HepG2 (cell line): ENCODE measurements around the gene SHISA9. TPM values are rescaled to one million over a fixed set of nuclear protein-coding genes. Genes with fewer than 3 reads are reported as not detected.

ENCODE experiments used
- CAMTA2 ChIP-seq: sonication (generic); formaldehyde crosslinking; IDR thresholded peaks from 2 replicates; pipeline ENCODE4 v1.4.0; 2020; ENCODE audit warnings: mild to moderate bottlenecking, missing genetic modification reagents, borderline replicate concordance
- IKZF4 ChIP-seq: sonication (generic); formaldehyde crosslinking; IDR thresholded peaks from 2 replicates; pipeline ENCODE4 v1.5.1; 2020; ENCODE audit warnings: borderline replicate concordance, mild to moderate bottlenecking, low read depth, missing genetic modification reagents; ENCODE audit errors: not compliant biosample characterization
- NCOA2 ChIP-seq: sonication (generic); formaldehyde crosslinking; IDR thresholded peaks from 2 replicates; pipeline ENCODE4 v1.8.0; 2022; ENCODE audit warnings: inconsistent platforms
- PHF20 ChIP-seq: sonication (generic); formaldehyde crosslinking; IDR thresholded peaks from 2 replicates; pipeline ENCODE4 v1.5.0; 2020; ENCODE audit warnings: mild to moderate bottlenecking, missing genetic modification reagents
- POLR2G ChIP-seq: fragments of 200-400 bp; formaldehyde crosslinking; IDR thresholded peaks from 2 replicates; pipeline ENCODE4 v1.6.1; 2018; ENCODE audit warnings: mild to moderate bottlenecking, low read depth, low read length, moderate library complexity
- RBFOX2 ChIP-seq: fragments of 200-400 bp; formaldehyde crosslinking; IDR thresholded peaks from 2 replicates; pipeline ENCODE4 v1.6.1; 2017; ENCODE audit warnings: low read depth, mild to moderate bottlenecking, low read length
- SP4 ChIP-seq: sonication (generic); formaldehyde crosslinking; IDR thresholded peaks from 2 replicates; pipeline ENCODE4 v1.8.1; 2023; ENCODE audit warnings: mild to moderate bottlenecking, missing genetic modification reagents
- ZBTB20 ChIP-seq: sonication (generic); formaldehyde crosslinking; IDR thresholded peaks from 2 replicates; pipeline ENCODE4 v1.8.1; 2023; ENCODE audit warnings: missing genetic modification reagents, low read depth, mild to moderate bottlenecking, borderline replicate concordance
- ZFP82 ChIP-seq: sonication (generic); formaldehyde crosslinking; IDR thresholded peaks from 2 replicates; pipeline ENCODE4 v1.5.1; 2020; ENCODE audit warnings: mild to moderate bottlenecking, missing genetic modification reagents, borderline replicate concordance
- ZNF142 ChIP-seq: sonication (generic); formaldehyde crosslinking; IDR thresholded peaks from 2 replicates; pipeline ENCODE4 v1.4.0; 2020; ENCODE audit warnings: missing genetic modification reagents
- ZNF24 ChIP-seq: fragments of 450-650 bp; IDR thresholded peaks from 2 replicates; pipeline ENCODE4 v1.6.1; 2017; ENCODE audit warnings: antibody characterized with exemption, mild to moderate bottlenecking
- ZNF275 ChIP-seq: sonication (generic); formaldehyde crosslinking; IDR thresholded peaks from 2 replicates; pipeline ENCODE4 v1.8.0; 2022; ENCODE audit warnings: missing genetic modification reagents, mild to moderate bottlenecking, inconsistent platforms, borderline replicate concordance
- ZNF280D ChIP-seq: sonication (generic); formaldehyde crosslinking; IDR thresholded peaks from 2 replicates; pipeline ENCODE4 v1.5.1; 2020; ENCODE audit warnings: mild to moderate bottlenecking, missing genetic modification reagents
- ZNF431 ChIP-seq: sonication (generic); formaldehyde crosslinking; IDR thresholded peaks from 2 replicates; pipeline ENCODE4 v1.9.0; 2022; ENCODE audit warnings: missing genetic modification reagents, low read depth, mild to moderate bottlenecking, borderline replicate concordance
- ZNF556 ChIP-seq: sonication (generic); formaldehyde crosslinking; IDR thresholded peaks from 2 replicates; pipeline ENCODE4 v1.4.0; 2020; ENCODE audit warnings: mild to moderate bottlenecking, missing genetic modification reagents, borderline replicate concordance
- ZNF576 ChIP-seq: sonication (generic); formaldehyde crosslinking; IDR thresholded peaks from 2 replicates; pipeline ENCODE4 v1.4.0; 2020; ENCODE audit warnings: mild to moderate bottlenecking, missing genetic modification reagents
- ZNF746 ChIP-seq: sonication (generic); formaldehyde crosslinking; IDR thresholded peaks from 2 replicates; pipeline ENCODE4 v1.8.0; 2022; ENCODE audit warnings: mild to moderate bottlenecking, missing genetic modification reagents
- polyA plus RNA-seq, 8 experiments: library from polyadenylated mRNA; depleted of rRNA in 3 of 8; stranded (reverse) in 7 of 8; unstranded in 1 of 8; fragments of >200 nt; fragmentation: Illumina TruSeq in 4 of 8; extraction: Trizol in 4 of 8; gene quantifications; 2 replicates each; pipeline versions ENCODE4 v1.2.1 to v1.2.3, GENCODE V29; 2011 to 2016; ENCODE audit warnings: low read depth in 4 of 8, missing spikeins in 1 of 8, mixed read lengths in 1 of 8; ENCODE audit not compliant: insufficient read depth in 1 of 8
- total RNA-seq, 5 experiments: library from RNA; depleted of rRNA; stranded (reverse); fragments of >200 nt; fragmentation: Illumina TruSeq; extraction: Trizol; gene quantifications; 2 replicates each; pipeline ENCODE4 v1.2.3, GENCODE V29; 2016; ENCODE audit warnings: low read depth in 1 of 5

The SHISA9 gene
- total and polyA plus RNA-seq, 2 of the 13 experiments (the other 11 are each of a cell fraction or from before 2014, with no cell fraction given): 0.01 TPM; not detected in 1

GRCh38 chr16:13036600-13036999 is 135.2 kb downstream of the SHISA9 start (continued):
- TF ChIP-seq PHF20 (CRISPR knock-in tag) (no peak), IKZF4 (CRISPR knock-in tag) (no peak), ZNF275 (CRISPR knock-in tag) (no peak), ZBTB20 (CRISPR knock-in tag) (no peak; the same call in 1 of the 2 replicates), ZNF746 (CRISPR knock-in tag) (no peak), POLR2G (no peak), SP4 (CRISPR knock-in tag) (no peak), ZNF280D (CRISPR knock-in tag) (no peak), RBFOX2 (no peak), ZNF556 (CRISPR knock-in tag) (no peak), NCOA2 (0 out of 2 replicates have a peak, but pooled peaks have one; percentile 24), ZNF431 (CRISPR knock-in tag) (peak; percentile 41; the same call in 1 of the 2 replicates), CAMTA2 (no peak), ZNF142 (CRISPR knock-in tag) (0 out of 2 replicates have a peak, but pooled peaks have one; percentile 62), ZNF24 (no peak), ZNF576 (no peak), ZFP82 (CRISPR knock-in tag) (no peak)
